Suprapubic skin (tissue), 3 donors: ENCODE results near the gene CDKN3.

Experiments
- CTCF ChIP-seq, 2 donors: fragments of 200-600 bp in 1 of 2; fragments of 450-650 bp in 1 of 2; sonication (generic) in 1 of 2; IDR thresholded peaks; one replicate each; pipeline ENCODE4 v1.5.1; 2016 to 2019; ENCODE audit warnings: antibody characterized with exemption in 2 of 2, mild to moderate bottlenecking in 1 of 2, moderate library complexity in 1 of 2
- POLR2A ChIP-seq, 2 donors: fragments of 450-650 bp; IDR thresholded peaks; one replicate each; pipeline ENCODE4 v1.6.1; 2017; ENCODE audit warnings: antibody characterized with exemption in 2 of 2, mild to moderate bottlenecking in 2 of 2, moderate library complexity in 2 of 2

DNA sequence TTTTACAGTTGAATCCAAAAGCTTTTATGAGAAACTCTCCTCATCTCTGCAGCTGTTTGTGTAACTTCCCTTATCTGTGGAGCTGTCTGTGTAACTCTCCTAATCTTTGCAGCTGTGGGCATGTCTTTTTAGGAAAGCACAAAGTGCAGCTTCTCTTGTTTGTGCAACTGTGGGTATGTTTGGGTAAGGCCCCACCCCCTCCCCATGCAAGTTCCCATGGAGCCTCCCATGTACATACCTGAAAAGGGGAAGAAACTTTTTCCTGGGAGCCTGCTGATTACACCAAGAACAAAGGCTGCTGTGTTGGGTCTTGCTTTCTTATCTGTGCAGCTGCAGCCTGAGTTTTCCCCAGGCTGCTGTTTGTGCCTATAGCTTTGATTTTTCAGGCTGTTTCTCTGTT is 42.7 kb upstream of the CDKN3 start:
- TF ChIP-seq POLR2A (IDR thresholded peaks at IDR 0.05) (no peak), CTCF (IDR thresholded peaks at IDR 0.05) (no peak)
